ENCODE results near the gene ATRIP.

ATRIP gene

GRCh38 chr3:48411041-48411588 is 35.4 kb upstream of the ATRIP start:
- no peak for DNase-seq (ENCODE audit: low read depth)
- TF ChIP-seq CTCF (IDR thresholded peaks at IDR 0.05; ENCODE audit: insufficient read depth, low read depth, low read length, missing control alignments): no peak
- no peak overlapping the region for H3K4me3 ChIP-seq (ENCODE audit: low read depth, low read length)

- H3K4me3 ChIP-seq (ENCODE audit: low read depth, low read length): no peak overlapping the region
- no peak for DNase-seq (ENCODE audit: low read depth)
- no peak for TF ChIP-seq CTCF (IDR thresholded peaks at IDR 0.05; ENCODE audit: insufficient read depth, low read depth, low read length, missing control alignments)
Observed at GRCh38 chr3:48411606-48412374, 34.7 kb upstream of the ATRIP start.

GRCh38 chr3:48412375-48413001 is 34.0 kb upstream of the ATRIP start:
- DNase-seq (ENCODE audit: low read depth): no peak
- H3K4me3 ChIP-seq (ENCODE audit: low read depth, low read length): no peak overlapping the region
- no peak for TF ChIP-seq CTCF (IDR thresholded peaks at IDR 0.05; ENCODE audit: insufficient read depth, low read depth, low read length, missing control alignments)

- H3K4me3 ChIP-seq (ENCODE audit: low read depth, low read length): no peak overlapping the region
- no peak for TF ChIP-seq CTCF (IDR thresholded peaks at IDR 0.05; ENCODE audit: insufficient read depth, low read depth, low read length, missing control alignments)
- no peak for DNase-seq (ENCODE audit: low read depth)
Observed at GRCh38 chr3:48413086-48413485, 33.5 kb upstream of the ATRIP start.

DNA sequence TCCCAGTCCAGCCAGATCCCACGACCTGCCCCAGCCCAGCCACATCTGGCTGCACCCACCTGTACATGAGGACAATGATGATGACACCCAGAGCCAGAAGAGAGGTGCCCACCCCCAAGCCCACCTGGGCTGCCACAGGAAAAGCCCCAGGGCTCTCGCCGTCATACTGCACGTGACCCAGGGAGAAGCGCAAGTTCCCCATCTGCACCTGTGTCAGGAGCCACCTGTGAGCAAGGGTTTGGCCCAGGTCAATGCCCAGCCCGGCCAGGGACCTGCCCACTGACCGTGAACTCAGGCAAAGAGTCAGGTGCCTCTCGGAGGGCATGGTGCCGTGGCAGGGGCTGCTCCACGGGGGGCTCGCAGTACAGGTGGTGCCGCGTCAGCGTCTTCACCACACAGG is 32.9 kb upstream of the ATRIP start:
- no peak for DNase-seq (ENCODE audit: low read depth)
- no peak for TF ChIP-seq CTCF (IDR thresholded peaks at IDR 0.05; ENCODE audit: insufficient read depth, low read depth, low read length, missing control alignments)
- no peak overlapping the region for H3K4me3 ChIP-seq (ENCODE audit: low read depth, low read length)

- no peak for TF ChIP-seq CTCF (IDR thresholded peaks at IDR 0.05; ENCODE audit: insufficient read depth, low read depth, low read length, missing control alignments)
- no peak overlapping the region for H3K4me3 ChIP-seq (ENCODE audit: low read depth, low read length)
- no peak for DNase-seq (ENCODE audit: low read depth)
Observed at GRCh38 chr3:48414376-48415250, 31.9 kb upstream of the ATRIP start.
